Endothelial cell of umbilical vein (primary cell): ENCODE data around the gene ZBTB34. TPM values are rescaled to one million over a fixed set of nuclear protein-coding genes. Genes with fewer than 3 reads are reported as not detected.

Experiments used
- BruUV-seq: library from RNA; stranded (reverse); fragments of 400-500 nt; replicated peaks from 2 replicates; lab custom pipeline; 2021; lab: Mats Ljungman, UMichigan
- CTCF ChIA-PET: fragments of 300-600, 350-600 bp; sonication (Branson Sonifier 250); formaldehyde crosslinking; loops from one replicate; lab custom pipeline; 2021; ENCODE audit warnings: antibody characterized with exemption, inconsistent platforms; lab: Charles Lee
- POLR2A ChIA-PET: fragments of 300-600, 350-600 bp; sonication (Branson Sonifier 250); formaldehyde crosslinking; loops from one replicate; lab custom pipeline; 2021; ENCODE audit warnings: antibody characterized with exemption, inconsistent platforms; lab: Charles Lee
- DNase-seq: peaks from one replicate; pipeline ENCODE4 v3.0.0-alpha.2; 2011; ENCODE audit warnings: low read depth, low spot score
- FAIRE-seq: peaks from 2 replicates; lab custom pipeline; 2011; peaks lifted over from hg19 to GRCh38; lab: Jason Lieb, UNC
- H2AFZ ChIP-seq: 2 replicates; pipeline ENCODE4 v1.6.0; 2012; ENCODE audit warnings: low read depth, low read length, control low read depth, inconsistent platforms
- H3K27ac ChIP-seq: 2 replicates; pipeline ENCODE4 v1.5.1; 2011; ENCODE audit warnings: low read depth, mild to moderate bottlenecking, control low read depth, low read length, moderate library complexity; ENCODE audit not compliant: insufficient read depth
- H3K27me3 ChIP-seq, 2 experiments: 2 replicates each; pipeline versions ENCODE4 v1.6.0 to v1.6.1; 2011; ENCODE audit warnings: low read length in 2 of 2, mixed read lengths in 1 of 2; ENCODE audit not compliant: control insufficient read depth in 2 of 2, insufficient read depth in 2 of 2
- H3K36me3 ChIP-seq, 2 experiments: 2 replicates in 1 of 2; 3 replicates in 1 of 2; pipeline ENCODE4 v1.5.1; 2011; ENCODE audit warnings: low read length in 2 of 2, mild to moderate bottlenecking in 1 of 2, moderate library complexity in 1 of 2; ENCODE audit not compliant: control insufficient read depth in 2 of 2, insufficient read depth in 2 of 2; ENCODE audit errors: extremely low read depth in 1 of 2
- H3K4me1 ChIP-seq: 3 replicates; pipeline ENCODE4 v1.5.1; 2011; ENCODE audit warnings: mild to moderate bottlenecking, low read length; ENCODE audit not compliant: control insufficient read depth, insufficient read depth; ENCODE audit errors: extremely low read depth
- H3K4me2 ChIP-seq: 2 replicates; pipeline ENCODE4 v1.6.1; 2011; ENCODE audit warnings: low read length, control low read depth, mixed read lengths; ENCODE audit not compliant: insufficient read depth
- H3K4me3 ChIP-seq, 3 experiments: fragments of 200-600 bp in 1 of 3; sonication (generic), shearing (Covaris generic) in 1 of 3; replicated peaks in 1 of 3; 2 replicates each; pipeline ENCODE4 v1.5.1; 2011 to 2016; ENCODE audit warnings: control low read depth in 3 of 3, low read length in 3 of 3, mild to moderate bottlenecking in 2 of 3, inconsistent platforms in 1 of 3, low read depth in 1 of 3, moderate library complexity in 1 of 3; ENCODE audit not compliant: insufficient read depth in 1 of 3
- H3K79me2 ChIP-seq: 2 replicates; pipeline ENCODE4 v1.6.0; 2012; ENCODE audit warnings: low read length, inconsistent platforms; ENCODE audit not compliant: control insufficient read depth, insufficient read depth
- H3K9ac ChIP-seq: replicated peaks from 2 replicates; pipeline ENCODE3; 2011; ENCODE audit warnings: low read length, control low read depth; ENCODE audit not compliant: insufficient read depth; ENCODE audit errors: extremely low read depth
- H3K9me1 ChIP-seq: replicated peaks from 3 replicates; pipeline ENCODE4 v1.6.0; 2011; ENCODE audit warnings: mild to moderate bottlenecking, low read length; ENCODE audit not compliant: control insufficient read depth, insufficient read depth; ENCODE audit errors: extremely low read depth
- H3K9me3 ChIP-seq: replicated peaks from 2 replicates; pipeline ENCODE4 v1.5.1; 2012; ENCODE audit warnings: low read length, inconsistent platforms; ENCODE audit not compliant: control insufficient read depth, insufficient read depth
- H4K20me1 ChIP-seq: replicated peaks from 2 replicates; pipeline ENCODE3; 2011; ENCODE audit warnings: mild to moderate bottlenecking, low read length; ENCODE audit not compliant: control insufficient read depth, insufficient read depth; ENCODE audit errors: extremely low read depth
- CTCF ChIP-seq, 2 donors: IDR thresholded peaks; 1 replicate in 1 of 2; 2 replicates in 1 of 2; pipeline ENCODE4 v1.5.1; 2011; ENCODE audit warnings: low read length in 2 of 2, mild to moderate bottlenecking in 2 of 2, moderate library complexity in 2 of 2, control low read depth in 1 of 2, inconsistent platforms in 1 of 2, low read depth in 1 of 2; ENCODE audit not compliant: insufficient read depth in 1 of 2; ENCODE audit errors: extremely low read depth in 1 of 2
- GATA2 ChIP-seq: IDR thresholded peaks from 2 replicates; pipeline ENCODE4 v1.7.0; 2011; ENCODE audit warnings: low read depth, mild to moderate bottlenecking, moderate library complexity, mixed read lengths, low read length; ENCODE audit not compliant: insufficient read length, insufficient read depth
- JUN ChIP-seq: IDR thresholded peaks from 2 replicates; pipeline ENCODE4 v1.6.1; 2011; ENCODE audit warnings: borderline replicate concordance, low read depth; ENCODE audit not compliant: insufficient read length, insufficient read depth
- MAX ChIP-seq: IDR thresholded peaks from 2 replicates; pipeline ENCODE4 v1.6.1; 2011; ENCODE audit not compliant: insufficient read depth, insufficient read length
- POLR2A ChIP-seq: IDR thresholded peaks from 2 replicates; pipeline ENCODE4 v1.6.1; 2012; ENCODE audit warnings: low read depth, mild to moderate bottlenecking, control low read depth, low read length
- dilution Hi-C: fragments of 300-500 bp; cut with MboI; formaldehyde crosslinking; loops from one replicate; pipeline ENCODE4 v1.15.0; 2019; ENCODE audit warnings: low sequenced_read_pairs; ENCODE audit not compliant: extremely low pct_ligation_motif_present
- intact Hi-C: fragments of 100-400 bp; cut with micrococcal nuclease; formaldehyde crosslinking; loops from one replicate; pipeline ENCODE4 v1.10.0; 2022
- polyA plus RNA-seq, 4 experiments: library from polyadenylated mRNA; depleted of rRNA in 3 of 4; stranded (reverse) in 3 of 4; unstranded in 1 of 4; fragments of >200 nt; gene quantifications; 2 replicates each; pipeline versions ENCODE4 v1.2.1 to v1.2.3, GENCODE V29; 2011 to 2012; ENCODE audit warnings: missing spikeins in 1 of 4
- total RNA-seq: library from RNA; stranded (reverse); gene quantifications from 2 replicates; pipeline ENCODE4 v1.2.3, GENCODE V29; 2021

Gene ZBTB34
- total and polyA plus RNA-seq, 2 donors (not counting 3 experiments of a cell fraction or from before 2014, with no cell fraction given), result 4.0 to 9.6 TPM

DNA sequence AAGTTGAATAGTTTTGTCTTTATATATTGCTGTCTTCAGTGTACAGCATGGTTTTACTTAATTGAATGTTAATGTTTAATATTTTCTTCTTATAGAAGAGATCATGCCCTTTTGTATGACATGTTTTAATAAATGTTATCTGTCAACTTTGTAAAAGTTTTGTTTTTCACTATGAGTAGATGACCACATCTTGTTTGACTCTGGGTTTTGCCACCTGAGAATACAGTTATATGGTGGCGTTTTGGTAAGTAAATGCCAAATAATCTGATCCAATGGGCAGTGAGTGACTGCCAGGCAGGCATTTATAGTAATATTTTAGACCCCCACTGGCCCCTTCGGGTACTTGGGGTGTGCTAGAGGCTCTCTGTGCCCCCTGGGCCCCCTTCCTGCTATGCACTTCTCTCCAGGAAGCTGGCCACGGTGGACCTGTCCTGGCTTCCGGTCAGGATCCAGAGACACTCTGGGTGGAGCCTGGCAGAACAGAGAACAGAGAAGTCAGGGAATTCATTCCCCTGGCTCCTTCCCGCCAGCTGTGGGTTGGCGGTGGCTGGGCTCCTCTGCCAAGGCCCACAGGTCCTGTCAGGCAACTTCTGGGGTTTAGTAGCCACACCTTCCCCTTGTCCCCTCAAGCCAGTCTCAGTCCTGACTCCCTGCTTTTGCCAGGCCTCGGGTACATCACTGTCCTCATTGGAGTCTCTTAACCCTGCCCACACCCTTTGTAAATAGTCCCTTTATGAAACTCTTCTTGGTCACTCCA, 22.2 kb upstream of the ZBTB34 start:
- ChIA-PET CTCF (no interaction called here), POLR2A (no interaction called here)
- Histone ChIP-seq H3K9me1 (no peaks in the 10 kb centered on the region), H3K9ac (no peak overlapping the region), H2AFZ (no peak overlapping the region), H3K36me3 (peaks cover 7 to 9% of the 10 kb centered on the region in 2 experiments), H3K27ac (no peak overlapping the region), H4K20me1 (no peaks in the 10 kb centered on the region), H3K4me3 (no peak overlapping the region), H3K4me1 (peaks cover 4% of the 10 kb centered on the region), H3K79me2 (peaks cover 6% of the 10 kb centered on the region), H3K27me3 (no peaks in the 10 kb centered on the region), H3K4me2 (no peak overlapping the region), H3K9me3 (no peaks in the 10 kb centered on the region)
- FAIRE-seq (no peak), DNase-seq (no peak)
- intact Hi-C loops, result no loop called here
- TF ChIP-seq GATA2, result no peak
- TF ChIP-seq POLR2A, result no peak
- no peak for TF ChIP-seq JUN
- no peak for TF ChIP-seq CTCF (IDR thresholded peaks at IDR 0.05; ENCODE audit: extremely low read depth in 1 of 2, insufficient read depth in 1 of 2, low read depth in 1 of 2, low read length in 2 of 2)
- no peak for TF ChIP-seq MAX
- dilution Hi-C loops, result no loop called here
- BruUV-seq, result no TSS peak
